NCI-H460 (cell line): Measurements from ENCODE around the gene ANKRD30B. TPM values are rescaled to one million over a fixed set of nuclear protein-coding genes. Genes with fewer than 3 reads are reported as not detected.
"Not testable (repeated sequence)": the region's sequence is repeated elsewhere in the genome, so short reads cannot be mapped to it uniquely, and the experiment has no call there.

Experiments used
- DNase-seq: peaks from one replicate; pipeline ENCODE4 v3.0.0-alpha.2; 2016; ENCODE audit warnings: low read depth; ENCODE audit errors: extremely low read depth
- polyA plus RNA-seq: library from polyadenylated mRNA; depleted of rRNA; stranded (reverse); fragments of >200 nt; gene quantifications from 2 replicates; pipeline ENCODE4 v1.2.3, GENCODE V29; 2014; cell fraction: nucleus; rRNA removed
- total RNA-seq: library from RNA; depleted of rRNA; stranded (reverse); fragments of >200 nt; shearing (Covaris generic); gene quantifications from 2 replicates; pipeline ENCODE4 v1.2.3, GENCODE V29; 2014; rRNA removed

Gene ANKRD30B, protein sequence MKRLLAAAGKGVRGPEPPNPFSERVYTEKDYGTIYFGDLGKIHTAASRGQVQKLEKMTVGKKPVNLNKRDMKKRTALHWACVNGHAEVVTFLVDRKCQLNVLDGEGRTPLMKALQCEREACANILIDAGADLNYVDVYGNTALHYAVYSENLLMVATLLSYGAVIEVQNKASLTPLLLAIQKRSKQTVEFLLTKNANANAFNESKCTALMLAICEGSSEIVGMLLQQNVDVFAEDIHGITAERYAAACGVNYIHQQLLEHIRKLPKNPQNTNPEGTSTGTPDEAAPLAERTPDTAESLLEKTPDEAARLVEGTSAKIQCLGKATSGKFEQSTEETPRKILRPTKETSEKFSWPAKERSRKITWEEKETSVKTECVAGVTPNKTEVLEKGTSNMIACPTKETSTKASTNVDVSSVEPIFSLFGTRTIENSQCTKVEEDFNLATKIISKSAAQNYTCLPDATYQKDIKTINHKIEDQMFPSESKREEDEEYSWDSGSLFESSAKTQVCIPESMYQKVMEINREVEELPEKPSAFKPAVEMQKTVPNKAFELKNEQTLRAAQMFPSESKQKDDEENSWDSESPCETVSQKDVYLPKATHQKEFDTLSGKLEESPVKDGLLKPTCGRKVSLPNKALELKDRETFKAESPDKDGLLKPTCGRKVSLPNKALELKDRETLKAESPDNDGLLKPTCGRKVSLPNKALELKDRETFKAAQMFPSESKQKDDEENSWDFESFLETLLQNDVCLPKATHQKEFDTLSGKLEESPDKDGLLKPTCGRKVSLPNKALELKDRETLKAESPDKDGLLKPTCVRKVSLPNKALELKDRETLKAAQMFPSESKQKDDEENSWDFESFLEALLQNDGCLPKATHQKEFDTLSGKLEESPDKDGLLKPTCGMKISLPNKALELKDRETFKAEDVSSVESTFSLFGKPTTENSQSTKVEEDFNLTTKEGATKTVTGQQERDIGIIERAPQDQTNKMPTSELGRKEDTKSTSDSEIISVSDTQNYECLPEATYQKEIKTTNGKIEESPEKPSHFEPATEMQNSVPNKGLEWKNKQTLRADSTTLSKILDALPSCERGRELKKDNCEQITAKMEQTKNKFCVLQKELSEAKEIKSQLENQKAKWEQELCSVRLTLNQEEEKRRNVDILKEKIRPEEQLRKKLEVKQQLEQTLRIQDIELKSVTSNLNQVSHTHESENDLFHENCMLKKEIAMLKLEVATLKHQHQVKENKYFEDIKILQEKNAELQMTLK (N-terminal part only)
- not detected in 2 replicates for total RNA-seq
- polyA plus RNA-seq, result not detected in 2 replicates

DNA sequence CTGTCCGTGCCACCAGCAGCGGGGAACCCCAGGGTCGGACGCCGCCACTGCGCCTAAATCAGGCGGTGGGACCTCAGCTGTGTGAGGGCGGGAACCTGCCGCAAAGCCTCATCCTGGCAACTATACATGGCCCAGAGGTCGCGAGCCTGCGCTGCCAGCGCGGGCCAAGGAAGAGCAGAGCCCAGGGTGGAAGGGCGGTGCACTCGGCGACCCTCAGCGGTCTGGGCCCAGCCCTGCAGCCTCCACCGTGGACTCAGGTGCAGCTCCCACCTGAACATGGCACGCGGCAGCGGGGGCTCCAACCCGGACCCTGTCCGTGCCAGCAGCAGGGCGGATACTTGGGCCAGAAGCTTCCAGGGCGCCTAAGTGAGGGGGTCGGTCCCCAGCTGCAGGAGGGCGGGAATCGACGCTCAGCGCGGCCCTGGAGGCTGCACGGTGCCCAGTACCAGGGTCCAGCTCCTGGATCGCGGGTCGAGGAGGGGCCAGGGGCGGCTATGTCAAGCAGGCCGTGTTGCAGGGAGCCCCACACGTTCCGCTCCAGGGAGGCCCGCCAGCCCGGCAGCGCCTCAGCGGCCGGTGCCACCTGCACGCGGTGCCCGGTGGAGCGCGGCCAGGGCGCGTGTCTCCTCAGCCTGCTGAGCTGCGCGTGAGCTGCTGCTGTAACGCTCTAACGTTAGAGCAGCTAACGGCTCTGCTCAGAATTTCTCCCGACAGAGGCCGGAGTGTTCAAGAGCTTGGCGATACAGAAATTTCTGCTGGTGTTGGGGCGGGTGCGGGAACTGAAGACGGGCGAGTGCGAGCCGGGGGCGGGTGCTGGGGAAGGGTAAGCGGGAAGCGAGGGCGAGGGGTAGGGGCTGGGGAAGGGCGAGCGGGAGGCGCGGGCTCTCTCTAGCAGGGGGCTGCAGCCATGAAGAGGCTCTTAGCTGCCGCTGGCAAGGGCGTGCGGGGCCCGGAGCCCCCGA lies at the start of gene ANKRD30B:
TSS of gene ANKRD30B (plus strand) at position 660 of the 962 bp plus-strand sequence. CDS start at position 908, 248 bp downstream.
- no peak for DNase-seq

DNA sequence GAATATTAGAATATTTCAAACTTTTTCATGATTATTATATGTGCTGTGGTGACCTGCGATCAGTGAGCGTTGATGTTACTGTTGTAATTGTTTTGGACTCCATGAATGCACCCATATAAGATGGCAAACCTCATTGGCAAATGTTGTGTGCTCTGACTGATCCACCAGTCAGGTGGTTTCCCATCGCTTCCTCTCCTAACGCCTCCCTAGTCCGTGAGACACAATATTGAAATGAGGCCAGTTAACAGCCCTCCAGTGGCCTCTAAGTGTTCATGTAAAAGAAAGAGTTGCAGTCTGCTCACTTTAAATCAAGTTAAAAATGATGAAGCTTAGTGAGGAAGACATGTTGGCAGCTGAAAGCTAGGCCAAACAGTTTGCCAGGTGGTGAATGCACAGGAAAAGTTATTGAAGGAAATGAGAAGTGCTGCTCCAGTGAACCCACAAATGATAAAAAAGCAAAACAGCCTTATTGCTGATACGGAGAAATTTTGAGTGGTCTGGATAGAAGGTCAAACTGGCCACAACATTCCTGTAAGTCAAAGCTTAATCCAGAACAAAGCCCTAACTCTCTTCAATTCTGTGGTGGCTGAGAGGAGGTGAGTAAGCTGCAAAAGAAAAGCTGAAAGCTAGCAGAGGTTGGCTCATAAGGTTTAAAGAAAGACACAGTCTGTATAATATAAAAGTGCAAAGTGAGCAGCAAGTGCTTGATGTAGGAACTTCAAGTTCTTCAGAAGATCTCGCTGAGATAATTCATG lies 46.5 kb upstream of the ANKRD30B start:
- not testable (repeated sequence) for DNase-seq

DNA sequence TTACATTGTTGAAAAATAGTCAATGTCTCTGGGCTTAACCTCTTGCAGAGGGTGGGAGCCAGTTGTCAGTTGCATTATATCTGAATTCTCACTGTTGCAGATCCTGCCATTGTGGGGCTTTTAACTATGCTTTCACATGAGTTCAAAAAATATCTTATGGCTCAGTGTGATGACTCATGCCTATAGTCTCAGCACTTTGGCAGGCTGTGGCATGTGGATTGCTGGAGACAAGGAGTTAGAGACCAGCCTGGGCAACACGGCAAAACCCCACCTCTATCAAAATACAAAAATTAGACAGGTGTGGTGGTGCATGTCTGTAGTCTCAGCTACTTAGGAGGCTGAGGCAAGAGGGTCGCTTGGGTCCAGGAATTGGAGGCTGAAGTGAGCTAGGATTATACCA lies 38.2 kb upstream of the ANKRD30B start:
- DNase-seq, result not testable (repeated sequence)

DNA sequence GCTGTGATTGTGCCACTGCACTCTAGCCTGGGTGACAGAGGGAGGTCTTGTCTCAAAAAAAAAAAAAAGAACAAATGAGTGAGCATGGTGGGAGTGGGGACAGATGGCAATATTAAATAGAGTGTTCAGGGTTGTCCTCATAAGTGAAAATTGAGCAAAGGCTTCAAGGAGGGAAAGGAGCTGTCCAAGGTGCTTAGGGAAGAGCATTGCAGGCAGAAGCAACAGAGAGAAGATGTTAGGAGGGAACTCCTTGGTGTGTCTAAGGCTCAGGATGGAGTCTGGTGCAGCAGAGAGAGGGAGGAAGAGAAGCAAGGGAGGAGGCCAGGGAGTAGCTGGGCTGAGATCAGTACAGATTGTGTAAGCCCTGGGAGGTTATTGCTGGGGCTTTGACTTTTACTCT lies 26.4 kb upstream of the ANKRD30B start:
- not testable (repeated sequence) for DNase-seq

DNA sequence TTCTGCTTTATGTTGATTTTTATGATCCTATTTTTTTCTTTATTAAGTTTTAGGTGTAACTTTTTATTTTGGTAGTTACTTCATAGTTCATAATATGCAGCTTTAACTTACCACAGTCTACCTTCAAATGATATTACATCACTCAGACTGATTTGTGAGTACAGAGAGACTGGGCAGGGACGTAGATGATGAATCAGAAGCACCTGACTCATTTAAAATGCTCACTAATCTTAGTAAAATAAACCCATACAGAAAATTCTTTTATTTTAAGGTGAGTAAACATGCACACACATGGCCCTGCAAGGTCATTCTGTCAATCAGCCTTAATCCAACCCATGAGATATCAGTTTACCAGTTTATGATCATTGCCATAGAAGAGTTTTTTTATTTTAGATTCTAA lies 8.9 kb upstream of the ANKRD30B start:
- DNase-seq, result not testable (repeated sequence)

DNA sequence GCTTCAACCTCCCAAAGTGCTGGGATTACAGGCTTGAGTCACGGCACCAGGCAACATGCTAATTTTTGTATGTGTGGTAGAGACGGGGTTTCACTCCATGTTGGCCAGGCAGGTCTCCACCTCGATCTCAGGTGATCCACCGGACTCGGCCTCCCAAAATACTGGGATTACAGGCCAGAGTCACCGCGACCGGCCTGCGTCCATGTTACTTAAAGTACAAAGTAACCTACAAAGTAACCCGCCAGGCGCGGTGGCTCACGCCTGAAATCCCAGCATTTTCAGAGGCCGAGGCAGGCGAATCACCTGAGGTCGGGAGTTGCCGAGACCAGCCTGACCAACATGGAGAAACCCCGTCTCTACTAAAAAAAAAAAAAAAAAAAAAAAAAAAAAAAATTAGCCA lies 1.1 kb upstream of the ANKRD30B start:
- no peak for DNase-seq

DNA sequence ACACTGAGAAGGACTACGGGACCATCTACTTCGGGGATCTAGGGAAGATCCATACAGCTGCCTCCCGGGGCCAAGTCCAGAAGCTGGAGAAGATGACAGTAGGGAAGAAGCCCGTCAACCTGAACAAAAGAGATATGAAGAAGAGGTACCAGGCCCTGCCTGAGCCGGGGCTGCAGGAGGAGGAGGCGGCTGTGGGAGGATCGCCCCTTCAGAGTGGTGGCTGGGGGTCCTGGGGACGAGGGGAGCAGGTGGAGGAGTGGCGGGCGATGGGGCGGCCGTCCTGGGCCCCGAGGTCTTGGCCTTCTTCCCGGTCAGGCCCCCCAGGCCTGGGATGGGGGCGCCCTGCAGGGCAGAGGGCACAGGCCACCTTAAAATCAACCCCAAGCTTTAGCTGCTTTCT lies 524 bp downstream of the ANKRD30B start:
- no peak for DNase-seq

DNA sequence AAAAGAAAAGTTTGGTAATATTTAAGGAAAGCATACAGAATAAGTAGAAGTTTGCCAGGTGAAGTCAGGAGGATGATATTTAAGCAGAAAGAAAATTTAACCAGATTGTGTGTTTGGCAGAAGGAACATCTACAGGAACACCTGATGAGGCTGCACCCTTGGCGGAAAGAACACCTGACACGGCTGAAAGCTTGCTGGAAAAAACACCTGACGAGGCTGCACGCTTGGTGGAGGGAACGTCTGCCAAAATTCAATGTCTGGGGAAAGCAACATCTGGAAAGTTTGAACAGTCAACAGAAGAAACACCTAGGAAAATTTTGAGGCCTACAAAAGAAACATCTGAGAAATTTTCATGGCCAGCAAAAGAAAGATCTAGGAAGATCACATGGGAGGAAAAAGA lies 15.6 kb downstream of the ANKRD30B start:
- DNase-seq, result not testable (repeated sequence)

DNA sequence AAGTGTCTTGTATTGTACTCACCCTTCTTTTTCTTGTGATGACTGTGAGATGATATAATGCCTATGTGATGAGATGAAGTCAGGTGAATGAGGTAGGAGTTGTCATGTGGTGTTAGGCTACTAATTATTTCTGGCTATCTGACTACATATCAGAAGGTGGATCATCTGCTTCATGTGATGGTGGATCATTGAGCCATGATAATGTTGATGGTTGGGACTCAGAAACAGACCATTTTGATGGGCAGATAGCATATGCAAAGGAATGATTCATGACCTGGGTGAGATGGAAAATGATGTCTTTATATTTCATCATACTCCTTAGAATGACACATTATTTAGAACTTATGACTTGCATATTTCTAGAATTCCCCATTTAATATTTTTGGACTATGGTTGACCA lies 19.5 kb downstream of the ANKRD30B start:
- no peak for DNase-seq

DNA sequence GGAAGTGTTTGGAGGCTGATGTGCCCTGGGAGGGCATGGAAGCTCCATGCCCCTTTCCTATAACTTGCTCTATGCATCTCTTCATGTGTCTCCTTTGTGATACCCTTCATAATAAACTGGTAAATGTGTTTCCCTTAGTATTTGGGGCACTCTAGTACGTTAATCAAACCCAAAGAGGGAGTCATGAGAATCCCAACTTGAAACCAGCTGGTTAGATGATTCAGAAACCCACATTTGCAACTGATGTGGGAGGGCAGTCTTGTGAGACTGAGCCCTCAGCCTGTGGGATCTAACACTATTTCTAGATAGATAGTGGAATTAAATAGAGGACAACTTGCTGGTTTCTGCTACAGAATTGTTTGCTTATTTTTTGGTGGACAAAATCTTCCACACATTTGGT lies 20.3 kb downstream of the ANKRD30B start:
- no peak for DNase-seq

DNA sequence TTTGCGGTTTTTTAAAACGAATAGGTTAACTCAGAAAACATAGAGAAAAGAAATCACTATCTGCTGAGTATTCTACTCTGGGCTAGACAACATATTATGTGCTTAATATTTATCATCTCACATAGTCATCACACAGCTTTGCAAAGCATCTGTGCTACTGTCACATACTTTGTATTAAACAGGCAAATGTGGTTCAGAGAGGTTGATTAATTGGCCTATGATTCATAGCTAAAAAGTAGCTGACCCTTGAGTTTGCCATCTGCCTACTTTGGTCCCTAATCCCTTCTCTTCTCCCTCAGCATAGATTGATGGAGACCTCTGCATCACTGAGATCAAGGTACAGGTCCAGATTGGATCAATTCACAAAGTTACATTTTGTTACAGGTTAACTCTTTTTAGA lies 21.4 kb downstream of the ANKRD30B start:
- no peak for DNase-seq

DNA sequence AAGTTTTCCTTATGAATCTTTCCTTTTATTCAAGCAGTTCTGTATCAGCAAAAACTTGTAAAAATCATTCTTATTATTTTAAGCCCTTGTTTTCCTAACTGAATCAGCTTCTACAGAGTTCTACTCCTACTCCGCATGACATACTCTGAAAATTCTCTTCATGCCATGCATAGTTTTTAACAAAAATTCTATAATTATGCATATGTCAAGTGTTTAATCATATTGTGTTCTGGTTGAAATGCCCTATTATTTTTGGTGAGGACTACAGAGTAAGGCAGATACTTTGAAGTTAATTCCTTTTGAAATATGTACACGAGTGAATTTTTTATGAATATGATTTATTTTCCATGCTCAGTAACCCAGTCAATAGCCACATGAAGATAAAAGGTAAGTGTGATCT lies 28.8 kb downstream of the ANKRD30B start:
- DNase-seq, result no peak

DNA sequence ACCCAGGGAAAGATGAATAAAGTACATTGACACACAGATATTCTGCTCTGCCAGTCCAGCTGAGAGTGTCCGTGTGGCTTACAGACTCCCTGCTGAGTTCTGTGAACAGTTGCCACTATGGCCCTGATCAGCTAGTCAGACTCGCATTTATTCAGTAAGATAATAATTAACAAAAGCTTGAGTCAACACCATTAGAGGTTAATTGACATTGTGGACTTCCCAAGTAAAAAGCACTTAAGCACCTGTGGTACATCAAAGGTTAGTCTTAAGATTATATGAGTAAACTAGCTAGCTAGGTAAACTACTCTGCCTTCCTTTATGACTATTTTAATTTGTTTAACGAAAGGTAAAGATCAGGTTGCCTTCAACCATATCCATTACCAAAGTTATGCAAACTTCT lies 33.7 kb downstream of the ANKRD30B start:
- no peak for DNase-seq

DNA sequence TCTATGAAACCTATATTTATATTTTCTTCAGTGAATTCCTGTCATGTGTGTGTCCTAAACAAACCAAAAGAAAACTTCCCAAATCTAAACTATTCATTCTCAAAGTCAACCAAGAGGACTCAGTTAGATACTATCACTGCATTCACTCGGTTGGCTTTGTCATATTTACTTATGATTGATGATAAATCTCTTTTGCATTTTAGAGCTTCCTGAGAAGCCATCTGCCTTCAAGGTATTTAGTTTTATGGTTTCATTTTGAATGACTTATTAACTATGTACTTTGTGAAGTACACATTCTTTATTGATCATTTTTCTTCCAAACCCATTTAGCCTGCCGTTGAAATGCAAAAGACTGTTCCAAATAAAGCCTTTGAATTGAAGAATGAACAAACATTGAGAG lies 36.2 kb downstream of the ANKRD30B start:
- no peak for DNase-seq

DNA sequence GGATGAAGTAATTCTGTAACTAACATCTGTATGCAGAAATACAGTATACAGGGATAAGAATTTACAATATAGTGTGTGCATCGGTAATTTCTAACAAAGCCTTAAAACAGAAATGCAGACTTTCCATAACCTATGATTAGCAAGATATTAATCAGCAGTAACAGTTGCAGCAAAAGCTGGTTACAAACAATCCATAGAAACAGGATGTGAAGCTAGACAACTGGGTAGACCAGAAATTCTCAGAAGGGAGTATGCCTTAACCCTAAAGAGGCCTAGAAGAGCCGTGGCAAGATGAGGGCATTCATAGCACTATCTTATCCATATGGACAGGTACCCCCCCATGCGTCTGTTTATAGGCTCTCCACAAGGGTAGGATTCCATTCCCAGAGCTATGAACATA lies 48.9 kb downstream of the ANKRD30B start:
- not testable (repeated sequence) for DNase-seq

DNA sequence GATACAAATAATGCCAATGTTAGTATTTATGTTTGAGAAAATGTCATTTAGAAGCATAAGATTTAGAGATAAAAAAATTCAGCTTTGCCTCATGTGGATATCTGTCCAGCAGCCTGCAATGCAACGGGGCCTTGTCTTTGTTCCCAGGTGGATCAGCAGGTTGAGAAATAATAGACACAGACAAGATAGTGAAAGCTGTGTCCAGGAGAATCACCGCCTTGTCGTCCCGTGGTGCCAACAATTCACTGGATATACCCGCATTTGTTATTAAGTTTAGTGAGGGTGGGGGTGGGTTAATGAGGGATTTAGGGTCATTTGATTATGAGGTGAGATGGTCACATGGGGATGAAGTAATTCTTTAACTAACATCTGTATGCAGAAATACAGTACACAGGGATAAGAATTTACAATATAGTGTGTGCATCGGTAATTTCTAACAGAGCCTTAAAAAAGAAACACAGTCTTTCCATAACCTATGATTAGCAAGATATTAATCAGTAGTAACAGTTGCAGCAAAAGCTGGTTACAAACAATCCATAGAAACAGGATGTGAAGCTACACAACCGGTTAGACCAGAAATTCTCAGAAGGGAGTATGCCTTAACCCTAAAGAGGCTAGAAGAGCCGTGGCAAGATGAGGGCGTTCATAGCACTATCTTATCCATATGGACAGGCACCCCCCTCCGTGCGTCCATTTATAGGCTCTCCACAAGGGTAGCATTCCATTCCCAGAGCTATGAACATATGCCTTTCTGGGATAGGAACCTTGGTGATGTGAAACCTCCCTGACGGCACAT lies 50.2 kb downstream of the ANKRD30B start:
- not testable (repeated sequence) for DNase-seq

DNA sequence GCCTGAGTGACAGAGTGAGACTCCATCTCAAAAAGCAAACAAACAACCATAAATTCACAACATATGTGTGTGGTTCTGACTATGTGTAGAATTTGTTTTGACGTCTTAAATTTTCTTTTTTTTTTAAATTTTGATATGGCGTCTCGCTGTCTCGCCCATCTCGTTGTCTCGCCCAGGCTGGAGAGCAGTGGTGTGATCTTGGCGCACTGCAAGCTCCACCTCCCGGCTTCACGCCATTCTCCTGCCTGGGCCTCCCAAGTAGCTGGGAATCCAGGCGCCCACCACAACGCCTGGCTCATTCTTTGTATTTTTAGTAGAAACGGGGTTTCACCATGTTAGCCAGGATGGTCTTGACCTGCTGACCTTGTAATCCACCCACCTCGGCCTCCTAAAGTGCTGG lies 63.1 kb downstream of the ANKRD30B start:
- not testable (repeated sequence) for DNase-seq
